ENCODE measurements around the gene ILDR1. TPM values are rescaled to one million over a fixed set of nuclear protein-coding genes. Genes with fewer than 3 reads are reported as not detected.
"Not testable (repeated sequence)": the region's sequence is repeated elsewhere in the genome, so short reads cannot be mapped to it uniquely, and the experiment has no call there.

ILDR1 gene
- total and polyA plus RNA-seq, 2 donors from 2014 or later: 11.9 to 17.7 TPM

GRCh38 chr3:121941592-121941991, 80.5 kb downstream of the ILDR1 start:
- Histone ChIP-seq H3K4me1 (ENCODE audit: control insufficient read depth in 2 of 3, insufficient read depth in 2 of 3, low read depth in 1 of 3, low read length in 3 of 3) (peaks cover 0 to 14% (median 2%) of the 10 kb centered on the region in 3 donors), H3K27ac (ENCODE audit: low read depth in 2 of 2, low read length in 2 of 2) (no peak overlapping the region), H3K9me3 (ENCODE audit: control insufficient read depth in 2 of 3, insufficient read depth in 1 of 3, low read length in 3 of 3) (no peaks in the 10 kb centered on the region), H3K4me3 (ENCODE audit: low read length in 3 of 3) (no peak overlapping the region), H3K27me3 (ENCODE audit: control insufficient read depth, insufficient read depth, low read length) (no peaks in the 10 kb centered on the region), H3K9ac (ENCODE audit: low read length in 3 of 3) (no peak overlapping the region), H3K36me3 (ENCODE audit: control insufficient read depth in 2 of 3, insufficient read depth in 3 of 3, low read length in 3 of 3) (peaks cover 0 to 5% (median 2%) of the 10 kb centered on the region in 3 donors)
- no peak for DNase-seq
- TF ChIP-seq, protein P1, sequence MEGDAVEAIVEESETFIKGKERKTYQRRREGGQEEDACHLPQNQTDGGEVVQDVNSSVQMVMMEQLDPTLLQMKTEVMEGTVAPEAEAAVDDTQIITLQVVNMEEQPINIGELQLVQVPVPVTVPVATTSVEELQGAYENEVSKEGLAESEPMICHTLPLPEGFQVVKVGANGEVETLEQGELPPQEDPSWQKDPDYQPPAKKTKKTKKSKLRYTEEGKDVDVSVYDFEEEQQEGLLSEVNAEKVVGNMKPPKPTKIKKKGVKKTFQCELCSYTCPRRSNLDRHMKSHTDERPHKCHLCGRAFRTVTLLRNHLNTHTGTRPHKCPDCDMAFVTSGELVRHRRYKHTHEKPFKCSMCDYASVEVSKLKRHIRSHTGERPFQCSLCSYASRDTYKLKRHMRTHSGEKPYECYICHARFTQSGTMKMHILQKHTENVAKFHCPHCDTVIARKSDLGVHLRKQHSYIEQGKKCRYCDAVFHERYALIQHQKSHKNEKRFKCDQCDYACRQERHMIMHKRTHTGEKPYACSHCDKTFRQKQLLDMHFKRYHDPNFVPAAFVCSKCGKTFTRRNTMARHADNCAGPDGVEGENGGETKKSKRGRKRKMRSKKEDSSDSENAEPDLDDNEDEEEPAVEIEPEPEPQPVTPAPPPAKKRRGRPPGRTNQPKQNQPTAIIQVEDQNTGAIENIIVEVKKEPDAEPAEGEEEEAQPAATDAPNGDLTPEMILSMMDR (IDR thresholded peaks at IDR 0.05; ENCODE audit: borderline replicate concordance, extremely low read depth, insufficient read depth): no peak
- intact Hi-C loops (cut with DNase I): no loop called here
- FAIRE-seq: no peak

GRCh38 chr3:121938141-121938855, 83.7 kb downstream of the ILDR1 start:
- H3K9me3 ChIP-seq (ENCODE audit: control insufficient read depth in 2 of 3, insufficient read depth in 1 of 3, low read length in 3 of 3); H3K9ac ChIP-seq (ENCODE audit: low read length in 3 of 3); H3K36me3 ChIP-seq (ENCODE audit: control insufficient read depth in 2 of 3, insufficient read depth in 3 of 3, low read length in 3 of 3); intact Hi-C loops (cut with DNase I); H3K27ac ChIP-seq (ENCODE audit: low read depth in 2 of 2, low read length in 2 of 2); H3K4me3 ChIP-seq (ENCODE audit: low read length in 3 of 3); DNase-seq; FAIRE-seq; H3K27me3 ChIP-seq (ENCODE audit: control insufficient read depth, insufficient read depth, low read length): not testable (repeated sequence)
- peaks cover 0 to 14% (median 0%) of the 10 kb centered on the region in 3 donors for H3K4me1 ChIP-seq (ENCODE audit: control insufficient read depth in 2 of 3, insufficient read depth in 2 of 3, low read depth in 1 of 3, low read length in 3 of 3)

Other genes starting within 250 kb of the ILDR1 start
- gene IQCB1, start 187.2 kb downstream of the ILDR1 start, total RNA-seq: 16.9 TPM
- 12.9 TPM for gene IQCB1, start 187.2 kb downstream of the ILDR1 start, polyA plus RNA-seq (ENCODE audit: insufficient read depth, low read depth, low replicate concordance)
- 13.9 TPM for gene EAF2, start 187.0 kb downstream of the ILDR1 start, total RNA-seq
- gene EAF2, start 187.0 kb downstream of the ILDR1 start, polyA plus RNA-seq (ENCODE audit: insufficient read depth, low read depth, low replicate concordance): 43.6 TPM
- 21.8 TPM for gene SLC15A2, start 127.8 kb downstream of the ILDR1 start, total RNA-seq
- 9.0 TPM for gene SLC15A2, start 127.8 kb downstream of the ILDR1 start, polyA plus RNA-seq (ENCODE audit: insufficient read depth, low read depth, low replicate concordance)
- 6.3 TPM for gene CD86, start 33.1 kb upstream of the ILDR1 start, total RNA-seq
- gene CD86, start 33.1 kb upstream of the ILDR1 start, polyA plus RNA-seq (ENCODE audit: insufficient read depth, low read depth, low replicate concordance): 1.3 TPM
- gene CASR, start 161.4 kb upstream of the ILDR1 start, total RNA-seq: 72.8 TPM
- gene CASR, start 161.4 kb upstream of the ILDR1 start, polyA plus RNA-seq (ENCODE audit: insufficient read depth, low read depth, low replicate concordance): 14.8 TPM

Data from kidney (tissue), 14 donors.